ENCODE results near the gene C17orf78. TPM values are rescaled to one million over a fixed set of nuclear protein-coding genes. Genes with fewer than 3 reads are reported as not detected.
A peak's percentile ranks its signal among the peaks of the same experiment; 100 is the strongest.

Gene C17orf78
- total RNA-seq, 1 donor from 2014 or later: not detected

DNA sequence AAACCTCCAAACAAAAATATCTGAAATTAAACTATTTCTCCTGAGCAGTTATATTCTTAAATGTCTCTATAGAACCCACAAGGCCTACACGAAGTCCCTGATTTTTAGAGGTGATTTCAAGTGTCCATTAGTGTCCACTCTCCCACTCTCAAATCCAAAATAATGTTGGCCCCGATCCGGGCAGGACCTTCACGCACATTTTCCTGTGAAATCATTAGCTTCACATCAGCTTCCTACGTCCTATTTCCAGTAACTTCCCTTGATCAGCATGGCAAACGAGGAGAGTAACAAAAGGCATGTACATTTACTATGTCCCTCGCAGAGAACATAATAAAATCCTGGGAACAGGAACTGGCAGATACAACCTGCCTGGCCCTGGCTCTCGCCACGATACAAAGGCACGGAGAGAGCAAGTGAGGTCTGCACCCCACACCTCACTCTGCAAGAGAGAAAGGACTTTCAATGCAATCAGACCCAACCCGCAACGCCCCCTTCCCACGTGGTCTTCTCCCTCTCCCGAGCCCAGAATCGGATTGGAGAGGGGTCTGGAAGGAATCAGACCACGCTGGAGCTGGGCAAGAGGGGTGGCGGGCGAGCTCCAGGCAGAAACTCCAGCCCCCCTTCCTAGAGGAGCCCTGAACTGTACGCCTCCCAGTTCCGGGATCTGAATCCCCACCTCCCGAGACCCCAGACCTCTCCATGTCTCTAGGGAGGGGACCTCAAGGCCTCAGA, 17.5 kb upstream of the C17orf78 start:
- DNase-seq (ENCODE audit: low read depth): no peak
- H3K4me3 ChIP-seq (ENCODE audit: low read depth, low read length): peak overlapping the region; percentile 85
- TF ChIP-seq, protein P1, sequence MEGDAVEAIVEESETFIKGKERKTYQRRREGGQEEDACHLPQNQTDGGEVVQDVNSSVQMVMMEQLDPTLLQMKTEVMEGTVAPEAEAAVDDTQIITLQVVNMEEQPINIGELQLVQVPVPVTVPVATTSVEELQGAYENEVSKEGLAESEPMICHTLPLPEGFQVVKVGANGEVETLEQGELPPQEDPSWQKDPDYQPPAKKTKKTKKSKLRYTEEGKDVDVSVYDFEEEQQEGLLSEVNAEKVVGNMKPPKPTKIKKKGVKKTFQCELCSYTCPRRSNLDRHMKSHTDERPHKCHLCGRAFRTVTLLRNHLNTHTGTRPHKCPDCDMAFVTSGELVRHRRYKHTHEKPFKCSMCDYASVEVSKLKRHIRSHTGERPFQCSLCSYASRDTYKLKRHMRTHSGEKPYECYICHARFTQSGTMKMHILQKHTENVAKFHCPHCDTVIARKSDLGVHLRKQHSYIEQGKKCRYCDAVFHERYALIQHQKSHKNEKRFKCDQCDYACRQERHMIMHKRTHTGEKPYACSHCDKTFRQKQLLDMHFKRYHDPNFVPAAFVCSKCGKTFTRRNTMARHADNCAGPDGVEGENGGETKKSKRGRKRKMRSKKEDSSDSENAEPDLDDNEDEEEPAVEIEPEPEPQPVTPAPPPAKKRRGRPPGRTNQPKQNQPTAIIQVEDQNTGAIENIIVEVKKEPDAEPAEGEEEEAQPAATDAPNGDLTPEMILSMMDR (conservative IDR thresholded peaks at IDR 0.05; ENCODE audit: low read depth, low read length): no peak

DNA sequence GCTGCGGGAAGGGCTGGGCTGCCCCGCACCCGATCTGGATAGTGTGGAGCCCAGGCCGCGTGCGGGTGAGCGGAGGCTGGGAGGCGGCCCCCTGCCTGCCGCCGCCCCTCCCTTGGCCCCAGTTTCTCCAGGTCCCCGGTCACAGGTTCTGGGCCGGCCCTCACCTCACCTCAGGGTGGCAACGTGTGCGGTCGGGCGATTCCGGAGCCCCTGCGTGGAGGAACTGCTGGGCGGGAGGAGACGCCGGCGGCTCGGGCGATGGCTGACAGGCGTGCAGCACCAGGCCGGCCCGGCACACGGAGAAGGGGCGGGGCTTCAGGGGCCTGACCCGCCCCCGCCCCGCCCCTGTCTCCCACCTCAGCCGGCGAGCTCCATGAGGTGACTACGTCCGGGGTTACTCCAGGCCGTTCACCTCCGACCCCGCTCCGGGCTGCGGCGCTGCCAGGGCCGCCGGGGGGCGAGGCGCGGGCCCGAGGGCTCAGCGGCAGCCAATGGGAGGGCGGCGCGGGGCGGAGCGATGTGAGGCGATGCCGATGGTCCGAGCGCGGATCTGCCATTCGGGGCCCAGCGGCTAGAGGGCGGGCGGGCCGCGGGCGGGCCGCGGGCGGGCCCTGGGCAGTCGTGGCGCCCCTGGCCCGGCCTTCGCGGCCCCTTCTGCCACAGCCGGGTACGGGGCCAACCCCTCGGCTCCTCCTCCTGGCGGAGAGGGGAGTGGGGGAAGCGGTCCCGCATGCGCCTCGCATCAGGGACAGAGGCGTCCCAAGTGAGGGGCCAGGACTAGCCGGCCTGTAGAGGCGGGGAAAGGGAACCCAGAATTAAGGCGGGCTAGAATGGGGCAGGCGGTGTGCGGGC, 16.7 kb upstream of the C17orf78 start:
- no peak for DNase-seq (ENCODE audit: low read depth)
- peak overlapping the region; percentile 85 for H3K4me3 ChIP-seq (ENCODE audit: low read depth, low read length)
- TF ChIP-seq, protein P1 (conservative IDR thresholded peaks at IDR 0.05; ENCODE audit: low read depth, low read length): no peak

DNA sequence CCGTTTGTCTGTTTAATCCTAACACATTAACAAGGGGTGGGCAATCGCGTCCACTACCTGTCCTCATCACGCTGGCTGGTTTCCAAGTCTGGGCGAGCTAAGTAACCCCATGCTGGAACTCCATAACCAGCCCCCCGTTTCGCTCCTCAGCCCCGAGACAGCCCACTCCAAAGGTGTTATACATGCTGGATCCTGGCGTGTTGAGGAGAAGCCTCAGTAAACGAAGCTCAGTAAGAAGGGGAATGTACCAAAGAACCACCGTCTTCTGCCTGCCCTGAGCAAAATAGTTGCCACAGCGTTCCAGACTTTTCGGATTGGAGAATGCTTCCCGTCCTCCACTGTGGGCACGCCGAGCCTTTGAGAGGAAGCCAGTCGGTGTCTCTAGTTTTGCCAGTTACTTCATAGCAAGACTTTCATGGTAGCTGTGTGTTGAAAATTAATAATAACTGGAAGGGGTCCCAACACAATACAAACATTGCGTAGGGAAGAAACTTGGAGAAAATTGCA, 16.1 kb upstream of the C17orf78 start:
- H3K4me3 ChIP-seq (ENCODE audit: low read depth, low read length): peak overlapping the region; percentile 54
- TF ChIP-seq, protein P1 (conservative IDR thresholded peaks at IDR 0.05; ENCODE audit: low read depth, low read length): no peak
- no peak for DNase-seq (ENCODE audit: low read depth)

DNA sequence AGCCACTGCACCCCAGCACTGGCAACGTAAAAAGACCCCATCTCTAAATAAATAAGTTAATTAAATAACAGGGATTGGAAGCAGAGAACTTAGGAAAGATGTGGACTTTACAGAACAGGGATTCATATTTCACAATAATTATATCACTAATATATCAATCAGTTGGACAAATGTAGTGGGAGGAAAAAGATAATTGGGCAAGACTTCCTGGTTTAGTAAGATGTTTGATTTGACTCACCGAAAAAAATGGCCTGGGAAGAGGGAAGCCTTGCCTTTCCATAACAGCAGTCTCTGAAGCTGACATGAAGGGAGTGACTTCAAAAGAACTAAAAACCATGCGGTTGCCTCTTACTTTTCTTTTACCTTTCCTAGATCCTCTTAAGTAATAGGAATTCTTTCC, 15.2 kb upstream of the C17orf78 start:
- TF ChIP-seq, protein P1 (conservative IDR thresholded peaks at IDR 0.05; ENCODE audit: low read depth, low read length): no peak
- H3K4me3 ChIP-seq (ENCODE audit: low read depth, low read length): no peak overlapping the region
- no peak for DNase-seq (ENCODE audit: low read depth)

DNA sequence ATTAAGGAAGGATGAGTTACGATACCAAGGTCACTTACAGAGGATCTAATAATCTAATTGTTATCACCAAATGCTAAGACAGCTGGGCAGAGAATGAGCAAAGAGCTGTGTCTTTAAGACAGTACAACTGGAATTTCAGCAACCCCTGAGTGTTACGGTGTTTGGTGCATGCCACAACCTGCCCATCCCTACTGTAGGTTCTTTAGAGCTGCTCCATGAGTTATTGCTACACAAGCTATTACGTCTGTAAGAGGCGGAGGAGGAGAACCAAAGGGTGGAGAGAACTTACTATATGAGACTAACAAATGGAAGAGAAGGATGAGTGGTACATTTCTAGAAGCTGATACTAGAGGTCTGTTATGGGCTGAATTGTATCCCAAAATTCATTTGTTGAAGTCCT, 14.2 kb upstream of the C17orf78 start:
- no peak for DNase-seq (ENCODE audit: low read depth)
- no peak overlapping the region for H3K4me3 ChIP-seq (ENCODE audit: low read depth, low read length)
- TF ChIP-seq, protein P1 (conservative IDR thresholded peaks at IDR 0.05; ENCODE audit: low read depth, low read length): no peak

DNA sequence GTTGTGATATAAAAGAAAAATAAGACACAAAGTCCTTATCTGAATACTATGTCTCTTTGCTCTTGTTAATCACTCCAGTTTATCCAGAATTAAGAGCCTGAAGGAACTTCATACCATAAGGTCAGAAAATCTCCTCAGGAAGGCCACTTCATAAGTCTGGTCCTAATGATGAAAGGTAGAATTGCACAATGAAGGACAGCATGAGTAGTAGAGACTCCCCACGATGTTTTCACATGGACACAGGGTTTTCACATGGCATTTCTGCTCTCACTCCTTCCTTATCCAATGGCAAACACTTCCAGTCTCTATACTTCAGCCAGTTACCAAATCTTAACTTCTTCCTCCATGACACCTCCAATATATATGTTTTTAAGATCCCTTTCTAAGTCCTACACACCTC, 10.2 kb upstream of the C17orf78 start:
- H3K4me3 ChIP-seq (ENCODE audit: low read depth, low read length): no peak overlapping the region
- DNase-seq (ENCODE audit: low read depth): no peak
- TF ChIP-seq, protein P1 (conservative IDR thresholded peaks at IDR 0.05; ENCODE audit: low read depth, low read length): no peak
